Measurements from ENCODE around the gene IFNGR2. TPM values are rescaled to one million over a fixed set of nuclear protein-coding genes. Genes with fewer than 3 reads are reported as not detected.

The IFNGR2 gene
- total RNA-seq, 1 donor from 2014 or later: 58.3 TPM

DNA sequence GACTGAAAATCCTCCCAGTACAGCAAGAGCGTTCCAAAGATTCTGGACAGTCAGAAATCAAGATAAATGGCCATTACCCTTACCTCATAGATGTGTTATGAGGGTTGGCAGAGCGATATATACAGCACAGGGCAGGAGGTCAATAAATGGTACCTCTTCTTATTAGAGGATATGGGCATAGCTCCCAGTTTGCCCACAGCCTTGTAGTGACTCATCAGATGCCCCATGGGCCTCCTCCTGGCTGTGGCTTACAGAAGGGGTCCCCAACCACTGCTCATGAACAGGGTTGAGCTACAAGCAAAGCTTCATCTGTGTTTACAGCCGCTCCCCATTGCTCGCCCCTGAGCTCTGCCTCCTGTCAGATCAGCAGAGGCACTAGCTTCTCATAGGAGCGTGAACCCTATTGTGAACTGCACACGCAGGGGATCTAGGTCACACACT, 7.3 kb upstream of the IFNGR2 start:
- Mint-ChIP-seq H3K9me3 (ENCODE audit: low read depth) (no peaks in the 10 kb centered on the region), H3K4me1 (ENCODE audit: low read depth) (peaks cover 47% of the 10 kb centered on the region), H3K36me3 (ENCODE audit: low read depth) (no peaks in the 10 kb centered on the region), H3K27ac (ENCODE audit: unreplicated experiment) (peak overlapping the region; percentile 69), H3K27me3 (ENCODE audit: low read depth) (no peaks in the 10 kb centered on the region), H3K4me3 (ENCODE audit: unreplicated experiment) (no peak overlapping the region)
- no peak for DNase-seq (ENCODE audit: low spot score)
- TF ChIP-seq, protein P1, sequence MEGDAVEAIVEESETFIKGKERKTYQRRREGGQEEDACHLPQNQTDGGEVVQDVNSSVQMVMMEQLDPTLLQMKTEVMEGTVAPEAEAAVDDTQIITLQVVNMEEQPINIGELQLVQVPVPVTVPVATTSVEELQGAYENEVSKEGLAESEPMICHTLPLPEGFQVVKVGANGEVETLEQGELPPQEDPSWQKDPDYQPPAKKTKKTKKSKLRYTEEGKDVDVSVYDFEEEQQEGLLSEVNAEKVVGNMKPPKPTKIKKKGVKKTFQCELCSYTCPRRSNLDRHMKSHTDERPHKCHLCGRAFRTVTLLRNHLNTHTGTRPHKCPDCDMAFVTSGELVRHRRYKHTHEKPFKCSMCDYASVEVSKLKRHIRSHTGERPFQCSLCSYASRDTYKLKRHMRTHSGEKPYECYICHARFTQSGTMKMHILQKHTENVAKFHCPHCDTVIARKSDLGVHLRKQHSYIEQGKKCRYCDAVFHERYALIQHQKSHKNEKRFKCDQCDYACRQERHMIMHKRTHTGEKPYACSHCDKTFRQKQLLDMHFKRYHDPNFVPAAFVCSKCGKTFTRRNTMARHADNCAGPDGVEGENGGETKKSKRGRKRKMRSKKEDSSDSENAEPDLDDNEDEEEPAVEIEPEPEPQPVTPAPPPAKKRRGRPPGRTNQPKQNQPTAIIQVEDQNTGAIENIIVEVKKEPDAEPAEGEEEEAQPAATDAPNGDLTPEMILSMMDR (IDR thresholded peaks at IDR 0.05): no peak

DNA sequence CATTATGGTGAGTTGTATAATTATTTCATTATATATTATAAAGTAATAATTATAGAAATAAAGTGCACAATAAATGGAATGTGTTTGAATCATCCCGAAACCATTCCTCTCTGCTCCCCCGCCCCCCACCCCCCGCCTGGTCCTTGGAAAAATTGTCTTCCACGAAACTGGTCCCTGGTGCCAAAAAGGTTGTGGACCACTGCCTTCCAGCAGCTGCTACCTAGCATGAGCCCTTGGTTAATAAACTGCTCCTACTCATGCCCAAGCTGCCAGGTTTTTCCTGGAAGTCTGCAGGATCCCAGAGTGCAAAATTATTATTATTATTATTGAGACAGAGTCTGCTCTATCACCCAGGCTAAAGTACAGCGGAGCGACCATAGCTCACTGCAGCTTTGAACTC, 6.8 kb upstream of the IFNGR2 start:
- H3K9me3 Mint-ChIP-seq (ENCODE audit: low read depth): no peaks in the 10 kb centered on the region
- H3K27ac Mint-ChIP-seq (ENCODE audit: unreplicated experiment): peak overlapping the region; percentile 94
- H3K4me1 Mint-ChIP-seq (ENCODE audit: low read depth): peaks cover 51% of the 10 kb centered on the region
- TF ChIP-seq, protein P1 (IDR thresholded peaks at IDR 0.05): no peak
- DNase-seq (ENCODE audit: low spot score): no peak
- no peaks in the 10 kb centered on the region for H3K36me3 Mint-ChIP-seq (ENCODE audit: low read depth)
- no peak overlapping the region for H3K4me3 Mint-ChIP-seq (ENCODE audit: unreplicated experiment)
- H3K27me3 Mint-ChIP-seq (ENCODE audit: low read depth): no peaks in the 10 kb centered on the region

DNA sequence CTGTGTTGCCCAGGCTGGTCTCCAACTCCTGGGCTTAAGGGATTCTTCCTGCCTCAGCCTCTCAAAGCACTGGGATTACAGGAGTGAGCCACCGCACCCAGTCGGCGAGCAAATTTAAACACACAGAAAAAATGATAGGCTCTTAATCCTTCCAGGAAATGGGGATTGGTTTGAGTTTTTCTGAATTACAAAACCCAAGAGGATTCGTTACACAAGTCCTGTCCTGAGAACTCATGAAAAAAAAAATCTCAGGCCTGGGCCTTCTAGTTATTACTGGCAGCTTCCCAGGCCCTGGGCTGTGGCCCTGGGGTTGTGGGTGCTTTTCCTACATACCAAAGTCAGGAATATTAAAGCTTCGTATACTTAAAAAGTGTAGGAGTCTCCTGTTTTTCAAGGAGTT, 6.3 kb upstream of the IFNGR2 start:
- Mint-ChIP-seq H3K4me1 (ENCODE audit: low read depth) (peaks cover 53% of the 10 kb centered on the region), H3K27me3 (ENCODE audit: low read depth) (no peaks in the 10 kb centered on the region), H3K9me3 (ENCODE audit: low read depth) (no peaks in the 10 kb centered on the region), H3K36me3 (ENCODE audit: low read depth) (no peaks in the 10 kb centered on the region), H3K27ac (ENCODE audit: unreplicated experiment) (peak overlapping the region; percentile 94), H3K4me3 (ENCODE audit: unreplicated experiment) (no peak overlapping the region)
- DNase-seq (ENCODE audit: low spot score): no peak
- TF ChIP-seq, protein P1 (IDR thresholded peaks at IDR 0.05): no peak

DNA sequence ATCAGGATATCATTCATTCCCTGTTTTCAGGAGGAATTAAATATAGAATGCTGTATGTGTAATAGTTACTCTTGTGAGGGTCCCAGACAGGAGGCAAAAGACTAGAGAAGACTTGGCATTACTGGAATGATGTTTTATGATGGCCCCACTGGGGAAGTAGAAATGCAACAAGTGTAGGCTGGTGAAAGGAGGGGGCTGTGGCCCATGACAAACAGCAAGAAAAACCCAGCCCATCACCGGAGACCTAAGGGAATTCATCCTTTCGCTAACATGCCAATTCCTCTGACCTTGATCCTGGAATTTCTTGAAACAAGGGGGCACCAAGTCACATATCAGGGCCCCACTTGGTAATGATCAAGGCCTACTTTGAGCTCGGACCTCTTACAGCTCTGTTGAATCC, 5.5 kb upstream of the IFNGR2 start:
- Mint-ChIP-seq H3K4me3 (ENCODE audit: unreplicated experiment) (no peak overlapping the region), H3K36me3 (ENCODE audit: low read depth) (no peaks in the 10 kb centered on the region), H3K4me1 (ENCODE audit: low read depth) (peaks cover 55% of the 10 kb centered on the region), H3K27me3 (ENCODE audit: low read depth) (no peaks in the 10 kb centered on the region), H3K9me3 (ENCODE audit: low read depth) (no peaks in the 10 kb centered on the region), H3K27ac (ENCODE audit: unreplicated experiment) (peak overlapping the region; percentile 94)
- no peak for DNase-seq (ENCODE audit: low spot score)
- TF ChIP-seq, protein P1 (IDR thresholded peaks at IDR 0.05): no peak

DNA sequence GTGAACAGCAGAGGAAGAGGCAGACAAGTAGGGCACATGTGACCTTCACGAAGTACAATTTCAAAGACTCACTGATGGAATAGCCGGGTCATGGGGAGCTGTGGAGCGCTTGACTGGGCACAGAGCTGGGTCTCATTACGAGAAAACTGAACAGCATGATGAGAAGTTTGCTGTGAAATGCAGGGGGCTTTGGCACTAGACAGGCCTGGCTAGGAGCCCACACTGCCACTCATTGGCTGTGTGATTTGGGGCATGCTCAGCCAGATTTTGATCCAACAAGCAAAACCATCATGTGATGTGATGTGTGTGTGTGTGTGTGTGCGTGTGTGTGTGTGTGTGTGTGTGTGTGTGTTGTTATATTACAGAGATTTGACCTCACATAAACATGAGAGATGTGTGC, 4.9 kb upstream of the IFNGR2 start:
- TF ChIP-seq, protein P1 (IDR thresholded peaks at IDR 0.05): no peak
- H3K27ac Mint-ChIP-seq (ENCODE audit: unreplicated experiment): peak overlapping the region; percentile 94
- H3K9me3 Mint-ChIP-seq (ENCODE audit: low read depth): no peaks in the 10 kb centered on the region
- no peak overlapping the region for H3K4me3 Mint-ChIP-seq (ENCODE audit: unreplicated experiment)
- H3K36me3 Mint-ChIP-seq (ENCODE audit: low read depth): no peaks in the 10 kb centered on the region
- DNase-seq (ENCODE audit: low spot score): no peak
- H3K4me1 Mint-ChIP-seq (ENCODE audit: low read depth): peaks cover 56% of the 10 kb centered on the region
- no peaks in the 10 kb centered on the region for H3K27me3 Mint-ChIP-seq (ENCODE audit: low read depth)

All from chondrocyte (in vitro differentiated cells).